H1 (cell line): ENCODE data around the gene GPRASP2.

Experiments used
- EZH2 ChIP-seq: fragments of 200-600 bp; sonication (generic); IDR thresholded peaks from 2 replicates; pipeline ENCODE4 v1.7.1; 2012; ENCODE audit warnings: low read depth, mild to moderate bottlenecking, moderate library complexity, low read length, inconsistent platforms; ENCODE audit not compliant: severe bottlenecking
- HDAC6 ChIP-seq: IDR thresholded peaks from one replicate; pipeline ENCODE4 v1.7.1; 2012; ENCODE audit warnings: low read depth, mild to moderate bottlenecking, inconsistent platforms, low read length, moderate library complexity
- TF ChIP-seq, protein P1 (sequence below), 3 experiments: IDR thresholded peaks; 1 replicate in 2 of 3; 2 replicates in 1 of 3; pipeline versions ENCODE4 v1.5.1 to v1.6.1; 2011; ENCODE audit warnings: low read length in 3 of 3, mild to moderate bottlenecking in 3 of 3, inconsistent platforms in 2 of 3, low read depth in 1 of 3, moderate library complexity in 1 of 3; ENCODE audit not compliant: insufficient read depth in 1 of 3; ENCODE audit errors: control extremely low read depth in 1 of 3

DNA sequence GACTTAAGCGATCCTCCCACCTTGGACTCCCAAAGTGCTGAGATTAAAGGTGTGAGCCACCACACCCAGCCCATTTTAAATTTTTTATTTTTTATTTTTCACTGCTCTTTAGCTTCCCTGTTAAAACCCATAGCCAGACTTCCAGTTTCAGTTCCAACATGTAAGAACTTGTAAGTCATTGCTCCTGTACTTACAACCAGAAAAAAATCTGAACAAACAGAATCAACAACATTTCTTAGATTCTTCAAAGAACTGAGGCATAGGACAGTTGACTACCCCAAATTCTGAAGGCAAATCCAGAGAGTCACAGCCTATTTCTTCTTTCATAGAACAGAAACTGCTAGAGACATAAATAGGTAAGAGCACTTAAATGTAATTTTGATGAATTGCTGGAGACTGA is 16.4 kb downstream of the GPRASP2 start:
- TF ChIP-seq, protein P1, sequence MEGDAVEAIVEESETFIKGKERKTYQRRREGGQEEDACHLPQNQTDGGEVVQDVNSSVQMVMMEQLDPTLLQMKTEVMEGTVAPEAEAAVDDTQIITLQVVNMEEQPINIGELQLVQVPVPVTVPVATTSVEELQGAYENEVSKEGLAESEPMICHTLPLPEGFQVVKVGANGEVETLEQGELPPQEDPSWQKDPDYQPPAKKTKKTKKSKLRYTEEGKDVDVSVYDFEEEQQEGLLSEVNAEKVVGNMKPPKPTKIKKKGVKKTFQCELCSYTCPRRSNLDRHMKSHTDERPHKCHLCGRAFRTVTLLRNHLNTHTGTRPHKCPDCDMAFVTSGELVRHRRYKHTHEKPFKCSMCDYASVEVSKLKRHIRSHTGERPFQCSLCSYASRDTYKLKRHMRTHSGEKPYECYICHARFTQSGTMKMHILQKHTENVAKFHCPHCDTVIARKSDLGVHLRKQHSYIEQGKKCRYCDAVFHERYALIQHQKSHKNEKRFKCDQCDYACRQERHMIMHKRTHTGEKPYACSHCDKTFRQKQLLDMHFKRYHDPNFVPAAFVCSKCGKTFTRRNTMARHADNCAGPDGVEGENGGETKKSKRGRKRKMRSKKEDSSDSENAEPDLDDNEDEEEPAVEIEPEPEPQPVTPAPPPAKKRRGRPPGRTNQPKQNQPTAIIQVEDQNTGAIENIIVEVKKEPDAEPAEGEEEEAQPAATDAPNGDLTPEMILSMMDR (IDR thresholded peaks at IDR 0.05; ENCODE audit: control extremely low read depth in 1 of 3, insufficient read depth in 1 of 3, low read depth in 1 of 3, low read length in 3 of 3) = no peak
- TF ChIP-seq HDAC6 (no peak), EZH2 (no peak)
